Choroid plexus epithelial cell (primary cell): ENCODE data around the gene ELOVL3.
A peak's percentile ranks its signal among the peaks of the same experiment; 100 is the strongest.

ENCODE experiments used
- DNase-seq: peaks from one replicate; pipeline ENCODE4 v3.0.0-alpha.2; 2010; ENCODE audit warnings: low read depth
- H3K4me3 ChIP-seq: 2 replicates; pipeline ENCODE4 v1.5.1; 2011; ENCODE audit warnings: low read depth, mild to moderate bottlenecking, control low read depth, low read length, moderate library complexity
- TF ChIP-seq, protein P1 (sequence below): conservative IDR thresholded peaks from 2 replicates; pipeline ENCODE4 v1.5.1; 2011; ENCODE audit warnings: low read depth, mild to moderate bottlenecking, control low read depth, inconsistent platforms, low read length, moderate library complexity

ELOVL3 gene

DNA sequence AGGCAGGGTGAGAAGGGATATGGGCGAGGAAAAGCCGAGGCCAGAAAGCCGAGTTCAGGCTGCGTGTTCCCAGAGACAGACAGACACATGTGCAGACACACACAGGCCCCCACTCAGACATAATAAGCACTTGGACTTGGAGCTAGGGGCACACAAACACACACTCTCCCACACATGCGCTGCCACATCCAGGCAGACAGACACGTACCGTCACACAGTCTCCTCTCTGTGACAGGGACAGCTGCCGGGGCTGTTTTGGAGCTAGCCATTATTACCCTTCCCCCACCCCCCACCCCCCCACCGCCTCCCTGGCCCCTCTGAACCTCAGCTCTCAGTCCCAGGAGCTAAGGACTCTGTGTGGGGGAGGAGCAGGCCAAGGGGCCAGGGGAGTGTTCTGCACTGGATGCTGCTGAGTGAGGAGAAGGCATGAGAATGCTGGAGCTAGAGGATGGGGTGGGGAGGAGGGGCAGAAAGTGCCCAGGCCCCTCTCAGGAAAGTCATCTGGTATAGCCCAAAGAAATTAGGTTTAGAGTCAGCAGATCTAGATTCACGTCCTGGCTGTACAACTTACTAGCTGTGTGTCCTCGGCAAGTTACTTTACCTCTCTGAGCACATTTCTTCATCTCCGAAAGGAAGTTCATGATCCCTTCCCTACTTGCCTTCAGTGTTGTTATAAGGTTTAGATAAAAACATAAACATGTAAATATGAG, 8.9 kb downstream of the ELOVL3 start:
- no peak overlapping the region for H3K4me3 ChIP-seq
- no peak for DNase-seq
- TF ChIP-seq, protein P1, sequence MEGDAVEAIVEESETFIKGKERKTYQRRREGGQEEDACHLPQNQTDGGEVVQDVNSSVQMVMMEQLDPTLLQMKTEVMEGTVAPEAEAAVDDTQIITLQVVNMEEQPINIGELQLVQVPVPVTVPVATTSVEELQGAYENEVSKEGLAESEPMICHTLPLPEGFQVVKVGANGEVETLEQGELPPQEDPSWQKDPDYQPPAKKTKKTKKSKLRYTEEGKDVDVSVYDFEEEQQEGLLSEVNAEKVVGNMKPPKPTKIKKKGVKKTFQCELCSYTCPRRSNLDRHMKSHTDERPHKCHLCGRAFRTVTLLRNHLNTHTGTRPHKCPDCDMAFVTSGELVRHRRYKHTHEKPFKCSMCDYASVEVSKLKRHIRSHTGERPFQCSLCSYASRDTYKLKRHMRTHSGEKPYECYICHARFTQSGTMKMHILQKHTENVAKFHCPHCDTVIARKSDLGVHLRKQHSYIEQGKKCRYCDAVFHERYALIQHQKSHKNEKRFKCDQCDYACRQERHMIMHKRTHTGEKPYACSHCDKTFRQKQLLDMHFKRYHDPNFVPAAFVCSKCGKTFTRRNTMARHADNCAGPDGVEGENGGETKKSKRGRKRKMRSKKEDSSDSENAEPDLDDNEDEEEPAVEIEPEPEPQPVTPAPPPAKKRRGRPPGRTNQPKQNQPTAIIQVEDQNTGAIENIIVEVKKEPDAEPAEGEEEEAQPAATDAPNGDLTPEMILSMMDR, result no peak

DNA sequence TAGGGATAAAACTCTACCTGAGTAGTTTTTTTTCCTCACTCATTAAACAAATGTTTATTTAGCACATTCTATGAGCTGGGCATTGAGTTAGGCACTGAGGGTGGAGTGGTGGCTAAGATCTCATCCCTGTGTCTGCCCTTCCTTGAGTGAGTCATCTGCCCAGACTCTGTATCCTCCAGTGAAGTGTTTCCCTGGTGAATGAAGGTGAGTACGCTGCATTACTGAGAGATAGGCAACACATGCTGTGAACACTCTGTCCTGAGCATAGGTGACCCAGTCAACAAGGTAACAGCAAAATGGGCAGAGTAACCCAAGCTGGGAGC, 9.5 kb downstream of the ELOVL3 start:
- DNase-seq, result peak; percentile 27
- TF ChIP-seq, protein P1, result no peak
- no peak overlapping the region for H3K4me3 ChIP-seq

DNA sequence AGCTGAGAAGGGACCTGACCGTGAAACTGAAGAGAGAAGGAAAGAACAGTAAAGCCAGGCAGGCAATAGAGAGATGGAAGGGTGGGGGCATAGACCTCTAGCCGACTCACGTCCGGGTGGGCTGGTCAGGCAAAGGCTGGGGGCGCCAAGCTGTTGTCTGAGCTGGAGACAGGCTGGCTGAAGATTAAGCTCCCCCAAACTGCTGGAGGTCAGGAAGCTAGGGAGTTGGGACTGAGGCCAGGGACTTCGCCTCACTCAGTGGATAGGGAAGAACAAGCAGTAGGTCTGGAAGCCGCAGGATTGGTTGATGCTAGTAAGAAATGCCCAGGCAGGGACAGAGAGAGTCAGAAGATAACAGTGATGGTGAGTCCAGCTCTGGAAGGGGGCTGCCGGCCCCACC, 9.9 kb downstream of the ELOVL3 start:
- H3K4me3 ChIP-seq, result no peak overlapping the region
- TF ChIP-seq, protein P1, result no peak
- no peak for DNase-seq

DNA sequence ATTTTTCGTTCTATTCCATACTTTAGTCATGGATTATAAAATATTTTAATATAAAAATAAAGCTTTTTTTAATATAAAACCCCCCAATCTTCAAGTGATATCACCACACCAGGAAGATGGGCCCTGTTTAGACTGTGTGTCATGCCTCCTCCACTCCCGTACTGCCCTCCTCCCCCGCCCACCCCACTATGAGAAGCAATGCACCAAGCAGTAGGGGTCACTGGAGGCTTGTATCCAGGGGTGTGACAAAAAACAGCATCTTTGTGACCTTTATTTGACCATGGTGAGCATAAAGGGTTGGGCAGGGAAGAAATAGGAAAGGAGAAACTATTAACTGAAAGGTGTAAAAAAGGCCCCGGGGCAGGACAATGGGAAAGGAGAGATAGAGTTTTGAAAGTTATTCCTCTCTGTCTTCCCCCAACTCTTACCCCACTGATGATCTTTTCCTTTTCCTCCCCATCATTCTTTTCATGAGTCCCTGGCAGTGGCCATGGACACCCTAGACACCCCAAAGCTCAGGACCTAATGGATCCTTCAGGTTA, 11.7 kb downstream of the ELOVL3 start:
- TF ChIP-seq, protein P1, result no peak
- DNase-seq, result no peak
- no peak overlapping the region for H3K4me3 ChIP-seq

DNA sequence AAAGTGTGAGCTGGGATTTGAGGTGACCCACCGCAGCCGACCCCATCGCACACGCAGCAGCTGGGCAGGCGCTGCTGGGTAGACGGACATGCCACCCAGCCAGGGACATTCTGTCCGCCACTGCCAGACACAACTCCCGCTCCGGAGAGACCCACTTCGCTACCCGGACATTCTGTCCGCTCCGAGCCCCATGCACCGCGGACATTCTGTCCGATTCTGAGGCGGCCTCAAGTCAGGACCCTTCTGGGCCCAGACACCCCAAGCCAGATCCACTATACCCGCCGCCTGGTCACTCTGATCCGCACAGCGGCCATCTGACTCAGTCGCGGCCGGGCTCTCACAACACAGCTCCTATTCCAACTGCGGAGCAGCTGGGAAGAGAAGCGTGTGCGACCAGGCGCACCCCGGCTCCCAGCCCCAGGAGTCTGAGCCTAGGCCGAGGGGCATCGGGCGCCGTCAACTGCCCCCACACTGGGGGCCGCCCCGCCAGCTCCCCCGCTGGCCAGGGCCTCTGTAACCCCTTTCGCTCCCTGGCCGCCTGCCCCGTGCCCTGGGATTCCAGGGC, 14.4 kb downstream of the ELOVL3 start:
- peak overlapping the region; percentile 72 for H3K4me3 ChIP-seq
- TF ChIP-seq, protein P1, result no peak
- DNase-seq, result no peak

DNA sequence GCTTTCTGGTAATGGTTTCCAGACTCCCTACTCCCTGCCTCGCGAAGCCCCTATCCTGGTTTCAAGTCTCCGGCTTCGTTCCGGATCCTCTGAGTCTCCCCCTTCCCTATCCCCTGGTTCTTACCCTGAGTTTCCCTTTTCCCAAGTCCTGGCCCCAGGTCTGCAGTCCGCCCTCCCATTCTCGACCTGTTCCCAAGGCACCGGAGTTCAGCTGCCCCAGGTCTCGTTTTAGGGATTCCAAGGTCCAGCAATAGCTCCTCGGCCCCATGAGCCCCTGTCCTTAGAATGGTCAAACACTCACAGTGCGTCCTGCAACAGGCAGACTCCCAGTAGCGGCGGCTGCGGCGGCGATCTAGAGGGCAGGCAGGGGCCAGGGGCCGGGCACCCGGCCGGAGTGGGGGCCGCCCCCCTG, 14.9 kb downstream of the ELOVL3 start:
- TF ChIP-seq, protein P1, result no peak
- H3K4me3 ChIP-seq, result peak overlapping the region; percentile 72
- no peak for DNase-seq

DNA sequence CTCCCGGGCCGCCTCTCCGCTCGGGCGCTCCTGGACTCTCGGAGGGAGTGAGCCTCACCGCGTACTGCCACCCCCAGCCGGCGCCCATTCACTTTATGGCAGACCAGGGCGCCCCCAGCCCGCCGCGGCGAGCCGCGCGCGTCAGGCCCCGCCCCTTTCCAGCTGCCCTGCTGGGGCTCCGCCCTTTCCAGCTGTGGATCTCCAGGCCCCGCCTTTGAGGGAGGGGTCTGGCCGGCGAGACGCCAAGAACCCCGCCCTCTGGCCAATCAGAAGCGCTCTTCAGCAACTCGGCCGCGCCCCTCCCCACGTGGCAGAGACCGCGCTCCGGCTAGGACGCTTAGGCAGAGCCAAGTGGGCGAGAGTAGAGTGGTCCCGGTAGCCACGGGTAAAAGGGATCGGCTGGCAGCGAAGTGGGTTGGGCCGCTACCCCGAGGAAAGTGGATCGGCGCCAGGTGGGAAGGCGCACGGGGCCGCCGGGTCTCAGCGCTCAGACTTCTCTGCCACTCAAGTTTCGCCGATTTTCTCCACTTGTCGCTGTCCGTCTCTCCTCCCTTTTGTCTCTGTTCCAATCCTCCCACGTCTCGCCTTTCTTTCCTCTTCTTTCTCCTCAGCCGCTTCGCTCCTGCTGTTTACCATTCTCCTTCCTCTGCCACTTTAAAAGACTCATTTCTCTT, 15.5 kb downstream of the ELOVL3 start, which contains the start of gene PITX3:
Gene PITX3, minus strand, starts transcription at position 69 of the 674 bp plus-strand sequence. CDS start 9,432 bp downstream, outside the sequence.
- peak; percentile 94 for DNase-seq
- peak within 1 kb of the TSS; percentile 72 for H3K4me3 ChIP-seq
- TF ChIP-seq, protein P1, result no peak
